Liver (tissue), 9 donors: ENCODE data around the gene PARD3B. TPM values are rescaled to one million over a fixed set of nuclear protein-coding genes. Genes with fewer than 3 reads are reported as not detected.

Source experiments
- DNase-seq: peaks from one replicate; pipeline ENCODE4 v3.0.0-alpha.2; 2017; ENCODE audit warnings: low spot score
- H3K27ac ChIP-seq, 2 donors: one replicate each; pipeline ENCODE4 v1.7.0; 2013; ENCODE audit warnings: inconsistent platforms in 2 of 2, low read length in 2 of 2, control low read depth in 1 of 2, low read depth in 1 of 2, mild to moderate bottlenecking in 1 of 2
- H3K27me3 ChIP-seq, 4 donors: one replicate each; pipeline versions ENCODE4 v1.6.1 to v1.7.0; 2013; ENCODE audit warnings: low read length in 3 of 4, inconsistent platforms in 1 of 4, mild to moderate bottlenecking in 1 of 4, moderate library complexity in 1 of 4; ENCODE audit not compliant: control insufficient read depth in 4 of 4, insufficient read depth in 4 of 4
- H3K36me3 ChIP-seq, 4 donors: one replicate each; pipeline versions ENCODE4 v1.6.1 to v1.7.0; 2013; ENCODE audit warnings: low read length in 3 of 4, mild to moderate bottlenecking in 3 of 4, low read depth in 1 of 4, moderate library complexity in 1 of 4; ENCODE audit not compliant: control insufficient read depth in 4 of 4, insufficient read depth in 3 of 4
- H3K4me1 ChIP-seq, 4 donors: one replicate each; pipeline versions ENCODE4 v1.6.1 to v1.7.0; 2013; ENCODE audit warnings: low read length in 3 of 4, mild to moderate bottlenecking in 3 of 4, moderate library complexity in 1 of 4; ENCODE audit not compliant: control insufficient read depth in 4 of 4, insufficient read depth in 4 of 4
- H3K4me3 ChIP-seq, 3 donors: one replicate each; pipeline versions ENCODE4 v1.6.1 to v1.7.0; 2013; ENCODE audit warnings: low read length in 3 of 3, control low read depth in 1 of 3, low read depth in 1 of 3, mild to moderate bottlenecking in 1 of 3
- H3K9ac ChIP-seq, 2 donors: one replicate each; pipeline ENCODE4 v1.7.0; 2013; ENCODE audit warnings: low read length in 2 of 2, mild to moderate bottlenecking in 2 of 2, moderate library complexity in 2 of 2, control low read depth in 1 of 2, low read depth in 1 of 2
- H3K9me3 ChIP-seq, 4 donors: one replicate each; pipeline versions ENCODE4 v1.6.1 to v1.7.0; 2013; ENCODE audit warnings: low read length in 3 of 4; ENCODE audit not compliant: control insufficient read depth in 4 of 4
- CTCF ChIP-seq: fragments of 150-350 bp; IDR thresholded peaks from 2 replicates; pipeline ENCODE4 v1.5.1; 2017; ENCODE audit warnings: improper control_type of control experiment, low read depth, low read length; ENCODE audit not compliant: missing input control
- EGR1 ChIP-seq, 2 donors: IDR thresholded peaks; 2 replicates each; pipeline ENCODE4 v1.6.1; 2016 to 2018; ENCODE audit warnings: antibody characterized with exemption in 2 of 2, low read depth in 2 of 2
- FOXA1 ChIP-seq: IDR thresholded peaks from 2 replicates; pipeline ENCODE4 v1.6.1; 2016; ENCODE audit warnings: antibody characterized with exemption
- FOXA2 ChIP-seq: IDR thresholded peaks from 2 replicates; pipeline ENCODE4 v1.6.1; 2016; ENCODE audit warnings: antibody characterized with exemption
- GABPA ChIP-seq, 2 donors: IDR thresholded peaks in 1 of 2; conservative IDR thresholded peaks in 1 of 2; 2 replicates each; pipeline ENCODE4 v1.6.1; 2016; ENCODE audit warnings: antibody characterized with exemption in 2 of 2, mild to moderate bottlenecking in 1 of 2, moderate library complexity in 1 of 2
- HNF4A ChIP-seq, 2 donors: conservative IDR thresholded peaks; 2 replicates each; pipeline ENCODE4 v1.6.1; 2016; ENCODE audit warnings: antibody characterized with exemption in 2 of 2, mild to moderate bottlenecking in 2 of 2
- HNF4G ChIP-seq: IDR thresholded peaks from 2 replicates; pipeline ENCODE4 v1.6.1; 2016; ENCODE audit warnings: antibody characterized with exemption
- JUND ChIP-seq, 2 donors: IDR thresholded peaks; 2 replicates each; pipeline ENCODE4 v1.6.1; 2016; ENCODE audit warnings: antibody characterized with exemption in 2 of 2
- MAX ChIP-seq: IDR thresholded peaks from 2 replicates; pipeline ENCODE4 v1.6.1; 2016; ENCODE audit warnings: antibody characterized with exemption
- NR2F2 ChIP-seq: IDR thresholded peaks from 2 replicates; pipeline ENCODE4 v1.6.1; 2016; ENCODE audit warnings: antibody characterized with exemption
- RAD21 ChIP-seq, 2 donors: IDR thresholded peaks; 2 replicates each; pipeline ENCODE4 v1.6.1; 2016; ENCODE audit warnings: antibody characterized with exemption in 2 of 2, mild to moderate bottlenecking in 2 of 2
- RXRA ChIP-seq, 2 donors: IDR thresholded peaks; 2 replicates each; pipeline ENCODE4 v1.6.1; 2017 to 2018; ENCODE audit warnings: antibody characterized with exemption in 2 of 2, mild to moderate bottlenecking in 1 of 2
- SP1 ChIP-seq: IDR thresholded peaks from 2 replicates; pipeline ENCODE4 v1.6.1; 2018; ENCODE audit warnings: antibody characterized with exemption, mild to moderate bottlenecking
- TAF1 ChIP-seq: conservative IDR thresholded peaks from 2 replicates; pipeline ENCODE4 v1.6.1; 2016; ENCODE audit warnings: antibody characterized with exemption, mild to moderate bottlenecking
- YY1 ChIP-seq: IDR thresholded peaks from 2 replicates; pipeline ENCODE4 v1.6.1; 2016; ENCODE audit warnings: antibody characterized with exemption, mild to moderate bottlenecking
- ZBTB33 ChIP-seq: IDR thresholded peaks from 2 replicates; pipeline ENCODE4 v1.6.1; 2016; ENCODE audit warnings: antibody characterized with exemption
- WGBS: extraction: QIAGEN DNeasy Blood & Tissue Kit; methylation state at CpG from one replicate; pipeline ENCODE4 v1.1.7; 2013; 5-methylcytosine and 5-hydroxymethylcytosine counted together
- polyA plus RNA-seq, 2 donors: library from polyadenylated mRNA; stranded (reverse) in 1 of 2; unstranded in 1 of 2; fragments of 200-250 nt in 1 of 2; fragments of >200 nt in 1 of 2; fragmentation: Nextera tagmentation in 1 of 2; extraction: Ambion mirVana in 1 of 2; gene quantifications; one replicate each; pipeline versions ENCODE4 v1.2.1 to v1.2.3, GENCODE V29; 2013 to 2015
- total RNA-seq, 2 donors: library from RNA; depleted of rRNA; stranded (reverse); fragments of >200 nt; gene quantifications; one replicate each; pipeline ENCODE4 v1.2.3, GENCODE V29; 2014
- TF ChIP-seq, protein P1 (sequence below): IDR thresholded peaks from 2 replicates; pipeline ENCODE4 v1.6.1; 2016; ENCODE audit warnings: antibody characterized with exemption
- donor health status: healthy.
- donor health status: healthy.
- donor health status: healthy.
- donor health status: healthy.
- donor health status: healthy.

The PARD3B gene
- total and polyA plus RNA-seq, 4 donors, result 1.1 to 10.3 (median 3.7) TPM

- TF ChIP-seq FOXA1, result no peak
- no peak for TF ChIP-seq RXRA (IDR thresholded peaks at IDR 0.05)
- no peak for TF ChIP-seq NR2F2
- no peak for TF ChIP-seq RAD21 (IDR thresholded peaks at IDR 0.05)
- no peak for TF ChIP-seq EGR1 (IDR thresholded peaks at IDR 0.05; ENCODE audit: low read depth in 2 of 2)
- no peak for TF ChIP-seq HNF4G
- TF ChIP-seq JUND (IDR thresholded peaks at IDR 0.05), result no peak
- TF ChIP-seq HNF4A (conservative IDR thresholded peaks at IDR 0.05), result no peak
- no peak for TF ChIP-seq TAF1
- no peak for TF ChIP-seq MAX
- no peak for TF ChIP-seq SP1
- no peak overlapping the region for H3K9ac ChIP-seq
- H3K27ac ChIP-seq, result no peak overlapping the region
- H3K36me3 ChIP-seq, result no peaks in the 10 kb centered on the region
- H3K4me1 ChIP-seq, result peaks cover 0 to 3% (median 0%) of the 10 kb centered on the region in 4 donors
- H3K4me3 ChIP-seq, result no peak overlapping the region
- 94% methylated on average over 4 of the region's 4 CpGs for WGBS
- H3K9me3 ChIP-seq, result no peaks in the 10 kb centered on the region
- no peak for DNase-seq
- H3K27me3 ChIP-seq, result no peaks in the 10 kb centered on the region
These were observed 542.6 kb downstream of the PARD3B start for GRCh38 chr2:205087862-205088261.

DNA sequence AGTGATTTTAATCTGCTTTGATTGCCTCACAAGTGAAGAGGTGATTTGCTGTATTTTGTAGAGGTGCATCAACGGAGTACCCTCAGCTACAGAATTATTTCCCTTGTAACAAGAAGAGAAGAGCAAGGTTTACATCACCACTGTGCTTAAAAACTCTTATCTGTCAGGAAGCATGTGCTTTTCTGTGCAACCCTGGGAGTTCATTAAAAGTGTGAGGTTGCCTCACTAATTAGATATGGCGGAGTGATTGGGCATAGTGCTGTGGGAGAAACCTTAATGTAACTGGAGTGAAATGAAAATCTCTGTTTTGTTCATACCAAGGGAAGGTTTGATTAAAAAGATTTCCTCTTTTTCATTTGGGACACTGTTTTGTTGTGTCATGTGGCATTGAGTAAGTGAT lies 544.7 kb downstream of the PARD3B start:
- Histone ChIP-seq H3K27ac (no peak overlapping the region), H3K4me3 (no peak overlapping the region), H3K27me3 (no peaks in the 10 kb centered on the region), H3K4me1 (peaks cover 0 to 3% (median 0%) of the 10 kb centered on the region in 4 donors), H3K9me3 (no peaks in the 10 kb centered on the region), H3K36me3 (no peaks in the 10 kb centered on the region), H3K9ac (no peak overlapping the region)
- no peak for TF ChIP-seq NR2F2
- TF ChIP-seq JUND (IDR thresholded peaks at IDR 0.05), result no peak
- no peak for TF ChIP-seq SP1
- TF ChIP-seq RXRA (IDR thresholded peaks at IDR 0.05), result no peak
- no peak for TF ChIP-seq CTCF
- no peak for TF ChIP-seq GABPA (IDR thresholded peaks at IDR 0.05 in 1 of 2, conservative IDR thresholded peaks at IDR 0.05 in 1 of 2)
- no peak for TF ChIP-seq TAF1
- TF ChIP-seq ZBTB33, result no peak
- TF ChIP-seq, protein P1, sequence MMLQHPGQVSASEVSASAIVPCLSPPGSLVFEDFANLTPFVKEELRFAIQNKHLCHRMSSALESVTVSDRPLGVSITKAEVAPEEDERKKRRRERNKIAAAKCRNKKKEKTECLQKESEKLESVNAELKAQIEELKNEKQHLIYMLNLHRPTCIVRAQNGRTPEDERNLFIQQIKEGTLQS, result no peak
- TF ChIP-seq RAD21 (IDR thresholded peaks at IDR 0.05), result no peak
- TF ChIP-seq HNF4A (conservative IDR thresholded peaks at IDR 0.05), result no peak
- no peak for TF ChIP-seq FOXA2
- TF ChIP-seq EGR1 (IDR thresholded peaks at IDR 0.05; ENCODE audit: low read depth in 2 of 2), result no peak
- TF ChIP-seq YY1, result no peak
- no peak for TF ChIP-seq FOXA1
- WGBS, result 86% methylated on average over 2 of the region's 2 CpGs
- no peak for DNase-seq
